HCT116 (cell line): ENCODE results near the gene SRPK3. TPM values are rescaled to one million over a fixed set of nuclear protein-coding genes. Genes with fewer than 3 reads are reported as not detected.

Experiments
- ATAC-seq: fragments of 200-7000 bp; cut with Tn5 transposase; 2 replicates; pipeline ENCODE4 v1.9.1; 2020; ENCODE audit warnings: mild to moderate bottlenecking, moderate library complexity
- BruUV-seq: library from RNA; stranded (reverse); fragments of 400-500 nt; replicated peaks from 2 replicates; lab custom pipeline; 2021; lab: Mats Ljungman, UMichigan
- CTCF ChIA-PET: fragments of 300-600 bp; sonication (Branson Sonifier 250); formaldehyde crosslinking; loops from one replicate; lab custom pipeline; 2021; ENCODE audit warnings: antibody characterized with exemption; lab: Charles Lee
- POLR2A ChIA-PET: fragments of 300-600, 350-600 bp; sonication (Branson Sonifier 250); formaldehyde crosslinking; loops from one replicate; lab custom pipeline; 2021; ENCODE audit warnings: antibody characterized with exemption; lab: Charles Lee
- RAD21 ChIA-PET, 2 experiments: fragments of 300-600 bp; sonication (Branson Sonifier 250); formaldehyde crosslinking; loops; one replicate each; lab custom pipeline; 2023; ENCODE audit warnings: low total read pairs in 2 of 2; ENCODE audit not compliant: uncharacterized antibody in 2 of 2, unreplicated experiment in 2 of 2, low non-redundant PET in 1 of 2; lab: Charles Lee
- DNase-seq: peaks from one replicate; pipeline ENCODE4 v3.0.0-alpha.2; 2010; ENCODE audit warnings: low read depth, low spot score
- H2AFZ ChIP-seq: fragments of 200-600 bp; shearing (Covaris generic), sonication (generic); 2 replicates; pipeline ENCODE4 v1.6.1; 2017; ENCODE audit warnings: low read depth, mixed run types, mixed read lengths, antibody characterized with exemption, low read length; ENCODE audit not compliant: poor library complexity, severe bottlenecking
- H3K27ac ChIP-seq: 2 replicates; pipeline ENCODE4 v1.5.1; 2012; ENCODE audit warnings: low read depth, low read length
- H3K27me3 ChIP-seq: fragments of 200-600 bp; sonication (generic); 2 replicates; pipeline ENCODE4 v1.6.1; 2016; ENCODE audit warnings: mixed run types, low read length, mixed read lengths; ENCODE audit not compliant: insufficient read depth
- H3K36me3 ChIP-seq, 2 experiments: fragments of 200-500 bp in 1 of 2; fragments of 200-600 bp in 1 of 2; sonication (Bioruptor generic) in 1 of 2; sonication (generic) in 1 of 2; 2 replicates each; pipeline versions ENCODE4 v1.5.1 to v1.6.1; 2014 to 2016; ENCODE audit warnings: low read length in 2 of 2, inconsistent platforms in 1 of 2, mixed read lengths in 1 of 2, mixed run types in 1 of 2; ENCODE audit not compliant: insufficient read depth in 2 of 2, control insufficient read depth in 1 of 2
- H3K4me1 ChIP-seq, 2 experiments: fragments of 200-600 bp in 1 of 2; sonication (generic) in 1 of 2; 2 replicates each; pipeline versions ENCODE4 v1.5.1 to v1.6.1; 2012 to 2017; ENCODE audit warnings: low read length in 2 of 2, inconsistent platforms in 1 of 2, mild to moderate bottlenecking in 1 of 2, mixed read lengths in 1 of 2, mixed run types in 1 of 2, moderate library complexity in 1 of 2; ENCODE audit not compliant: insufficient read depth in 2 of 2, control insufficient read depth in 1 of 2
- H3K4me2 ChIP-seq: fragments of 200-600 bp; sonication (generic); 2 replicates; pipeline ENCODE4 v1.6.1; 2017; ENCODE audit warnings: mixed run types, low read length, mixed read lengths
- H3K4me3 ChIP-seq, 2 experiments: fragments of 200-600 bp in 1 of 2; sonication (generic) in 1 of 2; replicated peaks in 1 of 2; 2 replicates each; pipeline ENCODE4 v1.5.1; 2011 to 2016; ENCODE audit warnings: low read length in 2 of 2, control low read depth in 1 of 2, low read depth in 1 of 2, mild to moderate bottlenecking in 1 of 2, mixed read lengths in 1 of 2, mixed run types in 1 of 2
- H3K79me2 ChIP-seq: fragments of 200-600 bp; sonication (generic); 2 replicates; pipeline ENCODE4 v1.6.1; 2017; ENCODE audit warnings: mild to moderate bottlenecking, mixed run types, low read length, moderate library complexity, mixed read lengths; ENCODE audit not compliant: insufficient read depth
- H3K9ac ChIP-seq: fragments of 200-600 bp; sonication (generic); 2 replicates; pipeline ENCODE4 v1.6.1; 2016; ENCODE audit warnings: low read length, mixed read lengths
- H3K9me2 ChIP-seq: fragments of 200-600 bp; sonication (generic), shearing (Covaris generic); 2 replicates; pipeline ENCODE4 v1.6.1; 2017; ENCODE audit warnings: mixed run types, mild to moderate bottlenecking, moderate library complexity; ENCODE audit not compliant: insufficient read depth
- H3K9me3 ChIP-seq, 2 experiments: fragments of 200-500 bp in 1 of 2; fragments of 200-600 bp in 1 of 2; sonication (Bioruptor generic) in 1 of 2; sonication (generic) in 1 of 2; 2 replicates each; pipeline ENCODE4 v1.6.1; 2014 to 2017; ENCODE audit warnings: low read length in 2 of 2, mixed read lengths in 2 of 2, inconsistent platforms in 1 of 2, low read depth in 1 of 2, mild to moderate bottlenecking in 1 of 2, mixed run types in 1 of 2, moderate library complexity in 1 of 2; ENCODE audit not compliant: control insufficient read depth in 1 of 2, insufficient read depth in 1 of 2
- H4K20me1 ChIP-seq: fragments of 200-600 bp; sonication (generic), shearing (Covaris generic); 2 replicates; pipeline ENCODE4 v1.6.1; 2017; ENCODE audit warnings: mixed run types, mild to moderate bottlenecking, moderate library complexity; ENCODE audit not compliant: insufficient read depth
- CBX3 ChIP-seq: IDR thresholded peaks from 2 replicates; pipeline ENCODE4 v1.6.1; 2012; ENCODE audit warnings: low read depth
- CEBPB ChIP-seq: IDR thresholded peaks from 2 replicates; pipeline ENCODE4 v1.6.1; 2012; ENCODE audit warnings: low read depth
- EGR1 ChIP-seq: IDR thresholded peaks from 2 replicates; pipeline ENCODE4 v1.6.1; 2012; ENCODE audit warnings: low read depth
- EZH2 ChIP-seq: fragments of 200-600 bp; sonication (generic); IDR thresholded peaks from 2 replicates; pipeline ENCODE4 v1.6.1; 2017; ENCODE audit warnings: antibody characterized with exemption, mixed run types
- FOSL1 ChIP-seq: IDR thresholded peaks from 2 replicates; pipeline ENCODE4 v1.6.1; 2012; ENCODE audit warnings: low read depth
- JUND ChIP-seq: IDR thresholded peaks from 2 replicates; pipeline ENCODE4 v1.6.1; 2012
- REST ChIP-seq: IDR thresholded peaks from 2 replicates; pipeline ENCODE4 v1.6.1; 2012; ENCODE audit warnings: low read depth
- SP1 ChIP-seq: IDR thresholded peaks from 2 replicates; pipeline ENCODE4 v1.6.1; 2012; ENCODE audit warnings: low read depth
- SRF ChIP-seq: IDR thresholded peaks from 2 replicates; pipeline ENCODE4 v1.6.1; 2012; ENCODE audit warnings: low read depth
- TCF7L2 ChIP-seq: IDR thresholded peaks from 2 replicates; pipeline ENCODE4 v1.7.0; 2011; ENCODE audit warnings: borderline replicate concordance, inconsistent platforms; ENCODE audit not compliant: insufficient read depth, insufficient read length; ENCODE audit errors: extremely low read depth
- YY1 ChIP-seq: IDR thresholded peaks from 2 replicates; pipeline ENCODE4 v1.6.1; 2011; ENCODE audit warnings: low read length, low read depth, moderate library complexity, mild to moderate bottlenecking; ENCODE audit not compliant: insufficient replicate concordance; ENCODE audit errors: extremely low read depth
- ZNF274 ChIP-seq: fragments of 200-500 bp; sonication (Bioruptor generic); IDR thresholded peaks from 2 replicates; pipeline ENCODE4 v1.6.1; 2014; ENCODE audit warnings: mild to moderate bottlenecking, low read depth, low read length, inconsistent platforms
- intact Hi-C: fragments of 100-400 bp; cut with micrococcal nuclease; formaldehyde crosslinking; loops from 2 replicates; pipeline ENCODE4 v1.10.0; 2022
- total RNA-seq: library from RNA; stranded (reverse); gene quantifications from one replicate; pipeline ENCODE4 v1.2.1, GENCODE V29; 2021; ENCODE audit not compliant: unreplicated experiment
- TF ChIP-seq, protein P1 (sequence below): IDR thresholded peaks from 2 replicates; pipeline ENCODE4 v1.6.1; 2012
- TF ChIP-seq, protein P2 (sequence below): IDR thresholded peaks from 2 replicates; pipeline ENCODE4 v1.6.1; 2011; ENCODE audit warnings: mild to moderate bottlenecking, low read length, moderate library complexity; ENCODE audit not compliant: insufficient replicate concordance; ENCODE audit errors: extremely low read depth

SRPK3 gene
- total RNA-seq, 1 experiment from 2014 or later = not detected

DNA sequence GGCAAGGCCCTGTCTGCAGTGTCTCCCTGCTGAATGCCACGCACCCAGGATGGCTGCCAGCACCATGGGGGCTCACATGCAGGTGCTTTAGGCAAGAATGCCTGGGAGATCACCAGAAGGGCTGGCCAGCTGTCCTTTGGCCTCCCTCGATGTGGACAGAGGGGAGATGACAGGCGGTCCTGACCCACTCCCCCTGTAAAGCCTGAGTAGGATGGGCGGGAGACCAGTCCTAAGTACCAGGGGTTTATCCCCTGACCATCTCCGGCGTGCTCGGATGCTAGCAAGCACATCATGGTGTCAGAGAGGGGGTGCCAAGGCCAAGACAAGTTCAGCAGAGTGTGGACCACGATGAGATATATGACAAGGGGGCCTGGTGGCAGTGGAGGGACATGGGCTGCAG, 44.2 kb downstream of the SRPK3 start:
- ChIA-PET CTCF (no interaction called here), RAD21 (no interaction called here), POLR2A (no interaction called here)
- Histone ChIP-seq H3K79me2 (no peaks in the 10 kb centered on the region), H3K27me3 (no peaks in the 10 kb centered on the region), H3K27ac (no peak overlapping the region), H3K4me2 (no peak overlapping the region), H3K9ac (no peak overlapping the region), H3K9me3 (no peaks in the 10 kb centered on the region), H3K4me1 (peaks cover 0 to 13% of the 10 kb centered on the region in 2 experiments; a peak in 2 of 4 replicates), H3K4me3 (no peak overlapping the region), H3K9me2 (no peaks in the 10 kb centered on the region), H3K36me3 (no peaks in the 10 kb centered on the region), H4K20me1 (no peaks in the 10 kb centered on the region), H2AFZ (no peak overlapping the region)
- intact Hi-C loops = no loop called here
- ATAC-seq (no peak), DNase-seq (no peak)
- no TSS peak for BruUV-seq
- TF ChIP-seq CBX3 (no peak), JUND (no peak), EGR1 (no peak), EZH2 (no peak)

DNA sequence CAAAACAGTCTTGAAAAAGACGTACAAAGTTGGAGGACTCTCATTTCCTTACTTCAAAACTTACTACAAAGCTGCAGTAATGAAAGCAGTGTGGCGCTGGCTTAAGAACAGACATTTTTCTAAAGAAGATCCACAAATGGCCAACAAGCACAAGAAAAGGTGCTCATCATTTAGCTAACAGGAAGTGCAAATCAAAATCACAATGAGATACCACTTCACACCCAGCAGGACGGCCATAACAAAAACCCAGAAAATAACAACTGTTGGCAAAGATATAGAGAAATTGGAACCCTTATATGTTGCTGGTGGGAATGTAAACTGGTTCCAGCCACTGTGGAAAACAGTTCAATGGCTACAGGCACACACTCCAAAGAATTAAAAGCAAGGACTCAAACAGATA, 46.2 kb downstream of the SRPK3 start:
- Histone ChIP-seq H3K4me1 (peaks cover 0 to 13% of the 10 kb centered on the region in 2 experiments; a peak in 2 of 4 replicates), H4K20me1 (no peaks in the 10 kb centered on the region), H3K4me3 (no peak overlapping the region), H2AFZ (no peak overlapping the region), H3K9me3 (no peaks in the 10 kb centered on the region), H3K27ac (no peak overlapping the region), H3K79me2 (no peaks in the 10 kb centered on the region), H3K4me2 (no peak overlapping the region), H3K9me2 (no peaks in the 10 kb centered on the region), H3K36me3 (no peaks in the 10 kb centered on the region), H3K9ac (no peak overlapping the region), H3K27me3 (no peaks in the 10 kb centered on the region)
- ATAC-seq (no peak), DNase-seq (no peak)
- CTCF ChIA-PET = no interaction called here
- intact Hi-C loops = no loop called here
- BruUV-seq = no TSS peak
- TF ChIP-seq SRF (no peak), CEBPB (no peak), FOSL1 (no peak), SP1 (no peak), YY1 (no peak), REST (no peak), EZH2 (no peak), TCF7L2 (no peak), EGR1 (no peak), JUND (no peak), ZNF274 (no peak)
- TF ChIP-seq, protein P1, sequence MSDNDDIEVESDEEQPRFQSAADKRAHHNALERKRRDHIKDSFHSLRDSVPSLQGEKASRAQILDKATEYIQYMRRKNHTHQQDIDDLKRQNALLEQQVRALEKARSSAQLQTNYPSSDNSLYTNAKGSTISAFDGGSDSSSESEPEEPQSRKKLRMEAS = no peak
- TF ChIP-seq, protein P2, sequence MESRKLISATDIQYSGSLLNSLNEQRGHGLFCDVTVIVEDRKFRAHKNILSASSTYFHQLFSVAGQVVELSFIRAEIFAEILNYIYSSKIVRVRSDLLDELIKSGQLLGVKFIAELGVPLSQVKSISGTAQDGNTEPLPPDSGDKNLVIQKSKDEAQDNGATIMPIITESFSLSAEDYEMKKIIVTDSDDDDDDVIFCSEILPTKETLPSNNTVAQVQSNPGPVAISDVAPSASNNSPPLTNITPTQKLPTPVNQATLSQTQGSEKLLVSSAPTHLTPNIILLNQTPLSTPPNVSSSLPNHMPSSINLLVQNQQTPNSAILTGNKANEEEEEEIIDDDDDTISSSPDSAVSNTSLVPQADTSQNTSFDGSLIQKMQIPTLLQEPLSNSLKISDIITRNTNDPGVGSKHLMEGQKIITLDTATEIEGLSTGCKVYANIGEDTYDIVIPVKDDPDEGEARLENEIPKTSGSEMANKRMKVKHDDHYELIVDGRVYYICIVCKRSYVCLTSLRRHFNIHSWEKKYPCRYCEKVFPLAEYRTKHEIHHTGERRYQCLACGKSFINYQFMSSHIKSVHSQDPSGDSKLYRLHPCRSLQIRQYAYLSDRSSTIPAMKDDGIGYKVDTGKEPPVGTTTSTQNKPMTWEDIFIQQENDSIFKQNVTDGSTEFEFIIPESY = no peak
- POLR2A ChIA-PET = no interaction called here
- RAD21 ChIA-PET = no interaction called here
